ENCODE data around the gene TMEM63C.
A peak's percentile ranks its signal among the peaks of the same experiment; 100 is the strongest.

TMEM63C gene

DNA sequence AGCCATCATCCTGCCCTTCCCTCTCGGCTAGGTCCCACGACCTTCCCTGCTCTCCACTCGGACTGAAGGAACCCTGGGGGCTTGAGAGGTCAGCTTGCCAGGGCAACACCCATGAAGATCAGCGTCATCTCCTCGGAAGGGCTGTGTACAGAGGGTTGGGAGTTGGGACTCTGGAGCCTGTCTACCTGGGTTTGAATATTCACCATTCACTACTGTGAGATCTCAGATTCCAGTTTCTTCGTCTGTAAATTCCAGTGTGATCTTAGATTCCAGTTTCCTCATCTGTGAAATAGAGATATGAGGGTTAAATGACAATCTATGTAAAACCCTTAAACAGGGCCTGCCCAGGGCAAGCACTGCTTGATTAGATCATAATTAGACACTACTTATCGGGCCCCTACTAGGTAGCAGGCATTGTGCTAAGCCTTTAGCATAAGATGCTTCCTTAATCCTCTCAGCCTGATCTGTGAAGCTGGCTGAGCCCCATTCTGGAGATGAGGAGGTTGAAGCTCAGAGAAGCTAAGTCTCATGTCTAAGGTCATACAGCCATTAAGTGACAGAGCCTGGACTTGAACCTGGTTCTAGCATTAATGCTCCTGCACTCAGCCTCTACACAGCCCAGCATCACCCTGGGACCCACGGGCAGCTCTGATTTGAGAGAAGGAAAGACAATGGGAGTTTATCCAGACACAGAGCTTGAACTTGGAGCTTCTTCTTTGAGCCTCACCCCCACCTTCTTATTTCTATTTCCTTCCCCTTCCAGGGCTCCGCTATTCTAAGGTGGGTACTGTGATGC is 39.4 kb upstream of the TMEM63C start:
- TF ChIP-seq EGR1 (IDR thresholded peaks at IDR 0.05): no peak
- no peak for TF ChIP-seq TCF12 (IDR thresholded peaks at IDR 0.05; ENCODE audit: low read depth)
- TF ChIP-seq, protein P1, sequence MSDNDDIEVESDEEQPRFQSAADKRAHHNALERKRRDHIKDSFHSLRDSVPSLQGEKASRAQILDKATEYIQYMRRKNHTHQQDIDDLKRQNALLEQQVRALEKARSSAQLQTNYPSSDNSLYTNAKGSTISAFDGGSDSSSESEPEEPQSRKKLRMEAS (IDR thresholded peaks at IDR 0.05): no peak
- no peak for TF ChIP-seq NFIC (IDR thresholded peaks at IDR 0.05)
- TF ChIP-seq YY1 (IDR thresholded peaks at IDR 0.05; ENCODE audit: low read depth): no peak
- no peak for TF ChIP-seq CEBPB (IDR thresholded peaks at IDR 0.05)
- TF ChIP-seq ZBTB7A (IDR thresholded peaks at IDR 0.05; ENCODE audit: low read depth): no peak
- no peak for TF ChIP-seq EP300 (IDR thresholded peaks at IDR 0.05; ENCODE audit: borderline replicate concordance)
- TF ChIP-seq, protein P2, sequence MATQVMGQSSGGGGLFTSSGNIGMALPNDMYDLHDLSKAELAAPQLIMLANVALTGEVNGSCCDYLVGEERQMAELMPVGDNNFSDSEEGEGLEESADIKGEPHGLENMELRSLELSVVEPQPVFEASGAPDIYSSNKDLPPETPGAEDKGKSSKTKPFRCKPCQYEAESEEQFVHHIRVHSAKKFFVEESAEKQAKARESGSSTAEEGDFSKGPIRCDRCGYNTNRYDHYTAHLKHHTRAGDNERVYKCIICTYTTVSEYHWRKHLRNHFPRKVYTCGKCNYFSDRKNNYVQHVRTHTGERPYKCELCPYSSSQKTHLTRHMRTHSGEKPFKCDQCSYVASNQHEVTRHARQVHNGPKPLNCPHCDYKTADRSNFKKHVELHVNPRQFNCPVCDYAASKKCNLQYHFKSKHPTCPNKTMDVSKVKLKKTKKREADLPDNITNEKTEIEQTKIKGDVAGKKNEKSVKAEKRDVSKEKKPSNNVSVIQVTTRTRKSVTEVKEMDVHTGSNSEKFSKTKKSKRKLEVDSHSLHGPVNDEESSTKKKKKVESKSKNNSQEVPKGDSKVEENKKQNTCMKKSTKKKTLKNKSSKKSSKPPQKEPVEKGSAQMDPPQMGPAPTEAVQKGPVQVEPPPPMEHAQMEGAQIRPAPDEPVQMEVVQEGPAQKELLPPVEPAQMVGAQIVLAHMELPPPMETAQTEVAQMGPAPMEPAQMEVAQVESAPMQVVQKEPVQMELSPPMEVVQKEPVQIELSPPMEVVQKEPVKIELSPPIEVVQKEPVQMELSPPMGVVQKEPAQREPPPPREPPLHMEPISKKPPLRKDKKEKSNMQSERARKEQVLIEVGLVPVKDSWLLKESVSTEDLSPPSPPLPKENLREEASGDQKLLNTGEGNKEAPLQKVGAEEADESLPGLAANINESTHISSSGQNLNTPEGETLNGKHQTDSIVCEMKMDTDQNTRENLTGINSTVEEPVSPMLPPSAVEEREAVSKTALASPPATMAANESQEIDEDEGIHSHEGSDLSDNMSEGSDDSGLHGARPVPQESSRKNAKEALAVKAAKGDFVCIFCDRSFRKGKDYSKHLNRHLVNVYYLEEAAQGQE (IDR thresholded peaks at IDR 0.05; ENCODE audit: low read depth): no peak
- no peak for TF ChIP-seq FOXM1 (IDR thresholded peaks at IDR 0.05; ENCODE audit: borderline replicate concordance, low read depth)
- TF ChIP-seq, protein P3, sequence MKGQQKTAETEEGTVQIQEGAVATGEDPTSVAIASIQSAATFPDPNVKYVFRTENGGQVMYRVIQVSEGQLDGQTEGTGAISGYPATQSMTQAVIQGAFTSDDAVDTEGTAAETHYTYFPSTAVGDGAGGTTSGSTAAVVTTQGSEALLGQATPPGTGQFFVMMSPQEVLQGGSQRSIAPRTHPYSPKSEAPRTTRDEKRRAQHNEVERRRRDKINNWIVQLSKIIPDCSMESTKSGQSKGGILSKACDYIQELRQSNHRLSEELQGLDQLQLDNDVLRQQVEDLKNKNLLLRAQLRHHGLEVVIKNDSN (IDR thresholded peaks at IDR 0.05): no peak
- no peak for TF ChIP-seq RAD21 (IDR thresholded peaks at IDR 0.05; ENCODE audit: low read depth)
- TF ChIP-seq CREB1 (IDR thresholded peaks at IDR 0.05; ENCODE audit: low read depth): no peak

DNA sequence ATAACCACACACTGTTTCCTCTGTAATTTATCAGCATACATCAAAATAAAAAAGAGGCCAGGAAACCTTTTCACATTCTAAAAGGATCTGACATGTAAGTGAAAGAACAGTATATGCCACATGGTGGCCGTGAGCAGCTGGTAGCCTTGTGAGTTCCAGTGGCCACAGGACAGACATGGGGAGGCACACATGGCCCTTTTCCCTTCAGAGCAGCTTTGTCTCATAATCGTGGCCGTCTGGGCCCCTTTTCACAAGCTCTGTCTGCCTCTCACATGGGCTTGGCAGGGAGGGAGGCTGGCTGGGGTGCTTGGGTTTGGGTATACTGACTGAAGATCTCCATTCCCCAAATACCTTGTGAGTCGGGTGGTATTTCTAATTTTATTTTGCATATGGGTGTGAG is 38.5 kb upstream of the TMEM63C start:
- TF ChIP-seq EGR1 (IDR thresholded peaks at IDR 0.05) (no peak), FOXM1 (IDR thresholded peaks at IDR 0.05; ENCODE audit: borderline replicate concordance, low read depth) (no peak)

DNA sequence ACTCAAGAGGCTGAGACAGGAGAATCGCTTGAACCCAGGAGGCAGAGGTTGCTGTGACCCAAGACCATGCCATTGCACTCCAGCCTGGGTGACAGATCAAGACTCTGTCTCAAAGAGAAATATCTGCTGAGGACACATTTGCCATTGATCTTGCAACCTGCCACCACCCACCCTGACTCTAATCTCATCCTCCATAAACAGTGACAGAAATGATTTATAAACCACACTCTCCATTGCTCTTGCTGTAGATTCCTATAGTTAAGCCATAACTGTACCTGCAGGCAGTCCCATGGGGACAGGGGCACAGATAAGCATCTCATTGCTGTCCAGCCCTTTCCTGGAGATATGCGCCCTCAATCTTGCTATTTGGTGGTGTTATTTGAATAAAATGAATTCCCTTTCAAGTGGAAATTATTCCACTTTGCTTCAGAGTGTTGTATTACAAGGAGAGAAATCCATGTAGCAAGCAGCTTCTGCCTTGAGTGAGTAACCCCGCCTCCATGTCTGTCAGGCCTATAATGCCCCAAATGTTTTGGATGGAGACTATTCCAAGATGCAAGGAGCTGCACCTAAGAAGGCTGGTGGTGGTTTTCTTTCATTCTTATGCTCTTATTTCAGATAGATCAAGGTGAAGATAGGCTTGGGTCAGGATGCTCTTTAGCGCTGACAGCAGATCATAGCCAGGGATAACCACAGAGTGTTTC is 37.0 kb upstream of the TMEM63C start:
- no peak for TF ChIP-seq YY1 (IDR thresholded peaks at IDR 0.05; ENCODE audit: low read depth)
- TF ChIP-seq ZBTB7A (IDR thresholded peaks at IDR 0.05; ENCODE audit: low read depth): no peak
- TF ChIP-seq CREB1 (IDR thresholded peaks at IDR 0.05; ENCODE audit: low read depth): no peak
- TF ChIP-seq, protein P2 (IDR thresholded peaks at IDR 0.05; ENCODE audit: low read depth): no peak
- TF ChIP-seq, protein P3 (IDR thresholded peaks at IDR 0.05): no peak
- TF ChIP-seq TAF1 (IDR thresholded peaks at IDR 0.05; ENCODE audit: low read depth): no peak
- no peak for TF ChIP-seq CEBPB (IDR thresholded peaks at IDR 0.05)
- TF ChIP-seq, protein P1 (IDR thresholded peaks at IDR 0.05): no peak
- no peak for TF ChIP-seq TEAD4 (IDR thresholded peaks at IDR 0.05)
- TF ChIP-seq FOXM1 (IDR thresholded peaks at IDR 0.05; ENCODE audit: borderline replicate concordance, low read depth): no peak
- no peak for TF ChIP-seq EGR1 (IDR thresholded peaks at IDR 0.05)
- TF ChIP-seq EP300 (IDR thresholded peaks at IDR 0.05; ENCODE audit: borderline replicate concordance): no peak
- no peak for TF ChIP-seq TCF12 (IDR thresholded peaks at IDR 0.05; ENCODE audit: low read depth)
- TF ChIP-seq RAD21 (IDR thresholded peaks at IDR 0.05; ENCODE audit: low read depth): no peak

DNA sequence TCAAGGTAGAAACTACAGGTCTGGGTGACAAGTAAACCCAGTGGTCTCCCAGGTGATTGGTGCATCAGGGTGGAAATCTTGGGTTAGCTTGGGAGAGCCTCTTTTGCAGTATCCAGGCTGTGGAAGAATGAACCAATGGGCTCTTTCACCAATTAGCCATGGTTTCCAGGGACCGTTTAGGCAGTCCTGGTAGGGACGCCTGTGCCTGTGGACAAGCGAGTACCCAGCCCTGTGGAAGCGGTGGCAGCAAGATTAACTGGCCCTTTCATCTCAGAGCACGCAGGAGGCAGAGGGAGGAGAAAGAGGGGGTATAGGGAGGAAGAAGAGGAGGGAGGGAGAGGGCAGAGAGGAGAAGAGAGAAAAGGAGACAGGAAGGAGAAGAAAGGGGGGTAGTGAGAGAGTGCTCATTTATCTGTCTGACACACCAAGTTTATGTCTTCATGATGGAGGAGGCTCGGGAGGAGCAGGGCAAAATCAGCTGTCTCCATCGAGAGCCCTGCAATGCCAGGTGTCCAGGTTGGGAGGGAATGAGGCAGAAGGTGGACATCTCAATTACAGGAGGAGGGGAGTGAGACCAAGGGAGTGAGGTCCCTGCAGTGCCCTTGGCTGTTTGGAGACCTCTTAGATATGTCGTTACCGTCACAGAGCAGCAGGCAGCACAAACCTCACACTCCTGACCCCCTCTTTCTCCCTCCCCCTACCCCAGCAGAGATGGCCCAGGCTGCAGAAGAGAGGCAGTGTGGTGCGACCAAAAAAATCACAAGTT is 35.4 kb upstream of the TMEM63C start:
- TF ChIP-seq CEBPB (IDR thresholded peaks at IDR 0.05) (no peak), CREB1 (IDR thresholded peaks at IDR 0.05; ENCODE audit: low read depth) (no peak), YY1 (IDR thresholded peaks at IDR 0.05; ENCODE audit: low read depth) (no peak)

DNA sequence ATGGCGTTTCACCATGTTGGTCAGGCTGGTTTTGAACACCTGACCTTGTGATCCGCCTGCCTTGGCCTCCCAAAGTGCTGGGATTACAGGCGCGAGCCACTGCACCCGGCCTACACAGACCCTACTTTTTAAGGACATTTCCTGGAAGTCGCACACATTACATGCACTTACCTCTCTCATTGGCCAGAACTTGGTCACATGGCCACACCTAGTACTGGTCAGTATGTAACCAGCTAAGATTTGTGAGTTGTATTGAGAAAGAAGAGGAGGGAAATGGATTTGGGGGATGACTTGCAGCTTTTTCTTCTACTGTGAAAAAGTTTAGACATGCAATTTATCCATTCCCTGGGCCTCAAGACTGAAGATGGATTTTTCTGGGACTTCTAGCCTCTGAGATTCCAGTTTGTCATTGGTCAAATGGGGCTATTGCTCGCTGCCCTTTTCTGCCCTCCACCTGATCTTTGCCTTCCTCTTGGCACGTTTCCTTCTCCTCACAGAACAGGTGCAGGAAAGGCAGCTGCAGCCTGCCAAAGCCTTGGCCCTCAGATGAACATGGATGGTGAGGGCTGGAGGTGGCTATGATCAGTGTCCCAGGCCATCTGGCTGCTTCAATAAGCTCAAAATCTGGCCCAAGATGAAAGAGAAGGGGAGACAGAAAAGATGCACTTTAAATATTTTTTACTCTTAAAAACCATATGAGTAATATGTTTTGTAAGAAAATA is 32.9 kb upstream of the TMEM63C start:
- TF ChIP-seq NFIC (IDR thresholded peaks at IDR 0.05) (no peak), EGR1 (IDR thresholded peaks at IDR 0.05) (no peak), RAD21 (IDR thresholded peaks at IDR 0.05; ENCODE audit: low read depth) (no peak), ZBTB7A (IDR thresholded peaks at IDR 0.05; ENCODE audit: low read depth) (no peak), YY1 (IDR thresholded peaks at IDR 0.05; ENCODE audit: low read depth) (no peak), CEBPB (IDR thresholded peaks at IDR 0.05) (no peak), EP300 (IDR thresholded peaks at IDR 0.05; ENCODE audit: borderline replicate concordance) (no peak)
- TF ChIP-seq, protein P3 (IDR thresholded peaks at IDR 0.05): peak; percentile 92
